GM21381 (cell line): ENCODE measurements around the gene PCGF3.
"Not testable (repeated sequence)": the region's sequence is repeated elsewhere in the genome, so short reads cannot be mapped to it uniquely, and the experiment has no call there.

Experiments used
- ATAC-seq: cut with Tn5 transposase; IDR thresholded peaks from one replicate; pipeline ENCODE4 v1.9.1; 2021; ENCODE audit warnings: mild to moderate bottlenecking, moderate library complexity; ENCODE audit not compliant: unreplicated experiment

The PCGF3 gene

GRCh38 chr4:780255-780654, 74.6 kb downstream of the PCGF3 start:
- not testable (repeated sequence) for ATAC-seq

DNA sequence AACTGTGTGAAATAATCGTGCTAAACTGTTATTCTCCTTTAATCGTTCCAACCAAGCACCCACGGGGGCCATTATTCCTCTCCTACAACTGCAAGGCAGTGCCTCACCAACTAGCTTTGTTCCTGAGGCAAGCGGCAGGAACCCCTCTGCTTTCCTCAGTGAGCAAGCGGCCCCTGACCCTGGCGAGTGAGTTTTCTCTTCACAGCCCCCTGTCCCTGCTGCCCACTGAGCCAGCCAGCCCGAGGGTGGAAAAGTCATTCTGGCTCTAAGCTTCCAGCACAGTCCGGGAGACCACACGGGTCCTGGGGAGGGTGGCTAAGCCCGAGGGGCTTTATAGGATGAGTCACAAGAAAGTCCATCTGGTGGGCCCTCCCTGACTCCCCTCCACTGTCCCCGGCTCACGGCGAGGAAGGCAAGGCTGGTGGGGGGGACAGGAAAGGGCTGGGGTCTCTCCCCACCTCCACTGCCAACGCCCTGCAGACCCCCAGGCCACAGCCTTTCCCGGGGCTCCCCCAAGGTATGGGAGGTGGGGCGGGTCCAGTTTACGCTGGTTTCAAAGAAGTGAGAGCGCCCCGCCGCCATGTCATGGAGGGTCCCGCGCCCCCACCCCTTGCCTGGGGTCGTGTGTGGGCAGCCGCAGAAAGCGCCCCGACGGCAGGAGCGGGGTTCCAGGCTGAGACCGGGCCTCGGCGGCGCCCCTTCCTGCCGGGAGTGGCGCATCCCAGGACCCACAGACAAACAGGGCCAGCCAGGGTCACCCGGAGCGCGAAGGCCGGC, 75.3 kb downstream of the PCGF3 start:
- no peak for ATAC-seq

DNA sequence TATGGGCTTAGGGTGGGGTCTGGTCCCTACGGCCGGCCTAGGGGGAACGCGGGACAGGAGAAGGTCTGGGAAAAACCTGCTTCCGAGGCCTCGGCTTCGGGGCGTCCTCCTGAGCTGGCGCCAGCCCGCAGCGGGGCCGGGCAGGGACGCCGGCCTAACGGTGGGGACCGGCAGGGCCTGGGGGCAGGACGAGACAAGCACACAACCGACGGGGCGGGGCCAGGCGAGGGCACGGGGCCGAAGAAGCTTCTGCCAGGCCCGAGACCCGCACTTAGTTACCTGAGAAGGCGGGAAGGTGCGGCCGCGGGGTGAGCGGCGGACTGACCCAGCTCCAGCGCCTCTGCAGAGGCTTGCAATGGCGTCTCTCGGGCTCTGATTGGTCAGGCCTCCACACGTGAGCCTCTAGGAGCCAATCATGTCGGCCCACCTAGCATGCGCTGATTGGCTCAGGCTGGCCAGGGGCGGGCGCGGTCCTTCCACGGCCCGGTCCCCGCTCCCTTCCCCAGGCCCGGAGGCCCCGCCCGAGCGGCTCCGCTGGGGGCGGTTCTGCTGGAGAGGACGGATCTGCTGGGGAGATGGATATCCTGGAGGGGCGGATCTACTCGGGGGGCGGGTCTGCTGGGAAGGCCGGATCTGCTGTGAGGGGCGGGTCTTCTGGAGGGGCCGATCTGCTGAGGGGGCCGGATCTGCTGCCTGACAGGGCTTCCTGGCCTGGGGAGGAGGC, 76.0 kb downstream of the PCGF3 start:
- ATAC-seq = peak; percentile 95

DNA sequence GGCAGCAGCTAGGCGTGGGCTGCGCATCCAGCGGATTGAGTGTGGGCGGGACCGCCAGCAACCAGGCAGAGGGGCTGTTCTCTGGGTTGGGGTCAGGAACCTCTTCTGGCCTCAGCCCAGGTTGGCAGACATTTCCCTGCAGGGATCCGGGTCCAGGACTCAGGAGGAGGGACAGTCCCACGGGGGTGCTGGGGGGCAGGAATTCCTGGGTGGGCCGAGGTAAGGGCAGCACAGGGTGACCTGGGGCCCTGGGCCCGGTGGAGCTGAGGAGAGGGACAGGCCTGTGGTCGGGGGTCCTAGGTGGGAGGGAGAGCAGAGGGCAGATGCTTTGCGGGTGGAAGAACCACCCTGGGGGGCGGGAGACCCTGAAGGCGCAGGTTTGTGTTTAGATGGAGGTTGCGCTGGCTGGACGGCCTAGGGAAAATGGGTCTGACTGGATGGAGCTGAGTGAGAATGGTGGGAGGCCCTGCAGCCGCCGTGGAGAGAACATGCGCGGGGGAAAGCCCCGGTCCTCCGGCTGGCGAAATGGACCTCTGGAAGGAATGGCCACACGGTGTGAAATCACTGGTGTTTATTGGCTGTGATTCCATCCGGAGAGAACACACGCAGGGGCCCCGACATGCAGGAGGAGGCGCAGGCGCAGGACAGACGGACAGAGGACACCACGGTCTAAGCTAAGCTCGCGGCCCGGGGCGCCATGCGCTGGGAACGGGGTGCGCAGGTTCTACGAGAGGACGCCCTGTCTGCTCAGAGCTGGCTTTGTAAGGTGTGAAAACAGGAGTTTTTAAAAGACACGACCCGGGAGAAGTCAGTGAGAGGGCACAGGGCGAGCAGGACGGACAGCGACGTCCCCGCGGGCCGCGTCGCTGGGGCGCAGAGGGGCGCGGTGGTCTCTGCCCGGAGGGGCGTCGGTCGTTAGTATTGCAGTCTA, 79.0 kb downstream of the PCGF3 start:
- no peak for ATAC-seq

DNA sequence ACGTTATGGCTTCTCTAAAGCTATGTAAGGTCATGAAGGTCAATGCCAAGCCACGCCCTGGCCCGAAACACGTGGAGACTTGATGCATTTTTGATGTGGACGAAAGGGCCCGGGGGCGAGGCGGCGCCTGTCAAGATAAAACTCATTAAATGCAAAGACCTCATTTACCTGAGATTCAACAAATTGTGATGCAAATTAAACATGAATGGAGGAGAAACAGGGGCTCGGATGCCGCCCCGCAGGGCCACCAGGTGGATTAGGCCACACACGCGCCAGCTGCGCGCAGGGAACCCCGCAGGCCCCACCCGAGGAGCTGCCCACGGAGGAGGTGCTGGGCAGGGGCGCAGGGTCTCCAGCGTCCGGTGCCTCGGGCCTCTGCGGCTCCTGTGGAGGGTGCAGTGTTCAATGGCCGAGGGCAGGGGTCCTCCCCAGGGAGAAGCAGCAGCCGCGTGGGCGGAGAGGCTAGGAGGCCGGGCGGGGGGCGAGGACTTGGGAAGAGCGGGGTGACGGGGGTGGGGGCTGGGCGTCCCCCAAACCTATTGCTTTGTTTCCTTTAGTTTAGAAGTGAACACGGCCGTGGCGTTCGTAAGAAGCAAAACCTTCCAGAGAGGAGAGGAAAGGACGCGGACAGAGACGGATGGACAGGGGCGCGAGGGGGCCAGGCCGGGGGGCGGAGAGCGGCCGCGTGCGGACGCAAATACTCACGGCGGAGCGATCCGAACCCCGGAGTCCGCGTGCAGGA, 79.9 kb downstream of the PCGF3 start:
- ATAC-seq = no peak

- ATAC-seq = no peak
Observed at GRCh38 chr4:786074-786741, 80.6 kb downstream of the PCGF3 start.

DNA sequence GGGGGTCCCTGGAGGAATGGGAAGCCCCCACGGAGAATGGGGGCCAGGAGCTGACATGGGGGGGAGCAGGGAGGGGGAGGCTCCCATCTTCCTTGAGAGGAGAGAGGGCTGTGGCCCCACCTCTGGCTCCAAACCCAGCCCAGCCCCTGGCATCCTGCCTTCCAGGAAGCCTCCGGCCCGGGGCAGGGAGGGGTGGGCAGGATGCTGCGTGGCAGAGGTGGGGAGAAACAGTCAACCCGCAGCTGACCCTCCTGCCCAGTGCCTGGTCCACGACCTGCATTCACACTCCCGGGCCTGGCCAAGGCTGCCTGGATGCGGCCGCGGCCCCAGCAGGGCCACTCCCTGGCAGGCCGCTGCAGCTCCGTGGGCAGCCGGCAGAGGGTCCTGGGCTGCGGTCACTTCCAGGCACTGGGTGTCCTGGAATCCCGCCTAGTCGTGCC, 81.2 kb downstream of the PCGF3 start:
- no peak for ATAC-seq

- ATAC-seq = no peak
Observed at GRCh38 chr4:787561-787981, 81.9 kb downstream of the PCGF3 start.

- ATAC-seq = no peak
Observed at GRCh38 chr4:788006-788635, 82.5 kb downstream of the PCGF3 start.

DNA sequence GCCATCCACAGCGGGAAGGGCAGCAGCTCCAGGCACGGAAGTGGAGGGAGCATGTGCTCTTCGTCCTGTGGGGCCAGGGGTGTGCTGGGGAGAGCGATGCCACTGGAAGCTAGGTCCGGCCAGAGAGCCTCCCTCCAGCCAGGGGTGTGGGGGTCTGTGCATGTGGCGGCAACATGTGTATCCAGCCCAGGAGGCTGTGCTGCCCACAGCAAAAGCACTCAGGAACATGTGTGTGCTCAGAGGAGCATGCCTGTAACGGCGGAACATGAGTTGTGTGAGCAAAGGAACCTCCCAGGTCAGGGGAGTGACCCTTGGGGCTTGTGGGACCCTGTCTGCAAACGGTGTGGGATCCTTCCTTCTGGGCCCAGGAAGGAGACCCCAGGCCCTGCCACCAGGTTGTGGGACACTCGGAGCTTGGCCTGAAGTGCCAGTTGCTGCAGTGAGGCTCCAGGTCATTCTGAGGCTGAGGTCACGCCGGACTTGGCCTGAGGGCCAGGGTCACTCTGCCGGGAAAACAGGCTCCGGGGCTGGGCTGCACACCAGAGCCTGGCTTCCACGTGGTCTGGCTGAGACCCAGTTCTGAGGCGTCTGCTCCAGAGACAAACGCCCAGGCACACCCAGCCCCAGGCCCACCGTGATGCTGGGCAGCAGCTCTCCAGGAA, 83.1 kb downstream of the PCGF3 start:
- no peak for ATAC-seq

GRCh38 chr4:789571-790465, 84.2 kb downstream of the PCGF3 start:
- ATAC-seq = no peak

DNA sequence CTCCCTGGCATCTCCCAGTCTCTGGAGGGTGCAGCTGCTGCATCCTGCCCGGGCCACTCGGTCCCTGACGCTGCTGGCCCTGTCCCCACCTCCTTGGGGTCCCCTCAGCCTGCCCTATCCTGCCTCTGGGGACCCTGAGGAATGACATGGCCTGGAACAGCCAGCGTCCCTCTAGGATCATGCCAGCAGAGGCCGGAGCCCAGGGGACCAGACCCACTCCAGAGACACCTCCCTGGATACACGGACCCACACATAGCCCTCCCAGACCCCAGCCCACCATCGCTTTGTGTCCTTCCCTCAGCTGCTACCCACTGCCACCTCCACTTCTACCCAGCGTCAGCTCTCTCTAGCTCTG, 84.8 kb downstream of the PCGF3 start:
- no peak for ATAC-seq

DNA sequence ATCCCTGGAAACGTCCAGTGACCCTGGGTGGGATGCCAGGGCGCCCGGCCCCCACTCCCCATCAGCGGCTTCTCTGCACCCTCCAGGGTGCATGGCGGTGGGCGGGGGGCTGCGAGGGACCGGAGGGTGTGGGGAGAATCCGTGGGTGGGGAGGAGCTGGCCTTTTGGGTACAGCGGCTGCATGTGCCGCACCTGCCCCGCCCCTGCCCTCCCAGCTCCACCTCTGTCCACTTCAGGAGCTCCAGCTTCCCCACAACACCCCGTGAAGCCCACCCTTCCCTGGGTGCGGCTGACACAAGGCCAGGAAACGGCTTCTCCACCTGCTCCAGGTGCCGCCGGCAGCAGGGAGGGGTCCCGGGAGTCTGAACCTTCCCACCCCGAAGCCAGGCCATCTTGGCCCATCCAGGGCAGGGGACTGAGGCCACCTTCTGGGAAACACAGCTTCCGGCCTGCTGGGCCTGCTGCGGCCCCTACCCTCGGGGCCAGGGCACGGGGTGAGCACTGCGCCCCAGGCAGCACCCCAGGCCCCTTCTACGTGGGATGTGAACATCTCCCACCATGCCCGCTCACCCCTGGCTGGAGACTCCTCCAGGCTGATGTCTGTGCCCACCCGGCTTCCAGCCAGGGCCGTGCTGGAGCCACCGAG, 85.7 kb downstream of the PCGF3 start:
- ATAC-seq = no peak

- ATAC-seq = no peak
Observed at GRCh38 chr4:791898-792625, 86.4 kb downstream of the PCGF3 start.

- no peak for ATAC-seq
Observed at GRCh38 chr4:792626-793092, 87.0 kb downstream of the PCGF3 start.

- ATAC-seq = no peak
Observed at GRCh38 chr4:793093-793861, 87.6 kb downstream of the PCGF3 start.
